Thoracic aorta (tissue), 2 donors: ENCODE data around the gene FXYD4. TPM values are rescaled to one million over a fixed set of nuclear protein-coding genes. Genes with fewer than 3 reads are reported as not detected.

Source experiments
- ATAC-seq: fragments of 150-250 bp; one replicate; pipeline ENCODE4 v1.8.0; 2017; ENCODE audit warnings: low read depth; ENCODE audit not compliant: insufficient number of reproducible peaks, low FRiP score
- DNase-seq: peaks from one replicate; pipeline ENCODE4 v3.0.0-alpha.2; 2020; ENCODE audit warnings: low spot score
- H3K27ac ChIP-seq, 2 donors: fragments of 200-600 bp; sonication (generic); 1 replicate in 1 of 2; 2 replicates in 1 of 2; pipeline ENCODE4 v1.5.1; 2016; ENCODE audit warnings: mild to moderate bottlenecking in 2 of 2, moderate library complexity in 2 of 2
- H3K27me3 ChIP-seq: fragments of 200-600 bp; sonication (generic); replicated peaks from 2 replicates; pipeline ENCODE4 v1.6.0; 2016; ENCODE audit warnings: mild to moderate bottlenecking; ENCODE audit not compliant: insufficient read depth
- H3K36me3 ChIP-seq: fragments of 200-600 bp; sonication (generic); one replicate; pipeline ENCODE4 v1.5.1; 2016
- H3K4me1 ChIP-seq, 2 donors: fragments of 200-600 bp; sonication (generic); 1 replicate in 1 of 2; 2 replicates in 1 of 2; pipeline versions ENCODE4 v1.5.1 to v1.6.0; 2016; ENCODE audit warnings: low read depth in 2 of 2, mild to moderate bottlenecking in 1 of 2; ENCODE audit not compliant: control insufficient read depth in 1 of 2
- H3K4me3 ChIP-seq: fragments of 200-600 bp; sonication (generic); 2 replicates; pipeline ENCODE4 v1.5.1; 2016; ENCODE audit warnings: mild to moderate bottlenecking
- H3K9me3 ChIP-seq: fragments of 200-600 bp; sonication (generic); 2 replicates; pipeline ENCODE4 v1.5.1; 2016
- total RNA-seq, 2 donors: library from RNA; depleted of rRNA; stranded (reverse); fragments of >200 nt; gene quantifications; one replicate each; pipeline versions ENCODE4 v1.1.0 to v1.2.3, GENCODE V29; 2016
- TF ChIP-seq, protein P1 (sequence below): fragments of 200-600 bp; sonication (generic); IDR thresholded peaks from one replicate; pipeline ENCODE4 v1.5.1; 2019; ENCODE audit warnings: antibody characterized with exemption

The FXYD4 gene
- total RNA-seq, 2 donors from 2014 or later: not detected

DNA sequence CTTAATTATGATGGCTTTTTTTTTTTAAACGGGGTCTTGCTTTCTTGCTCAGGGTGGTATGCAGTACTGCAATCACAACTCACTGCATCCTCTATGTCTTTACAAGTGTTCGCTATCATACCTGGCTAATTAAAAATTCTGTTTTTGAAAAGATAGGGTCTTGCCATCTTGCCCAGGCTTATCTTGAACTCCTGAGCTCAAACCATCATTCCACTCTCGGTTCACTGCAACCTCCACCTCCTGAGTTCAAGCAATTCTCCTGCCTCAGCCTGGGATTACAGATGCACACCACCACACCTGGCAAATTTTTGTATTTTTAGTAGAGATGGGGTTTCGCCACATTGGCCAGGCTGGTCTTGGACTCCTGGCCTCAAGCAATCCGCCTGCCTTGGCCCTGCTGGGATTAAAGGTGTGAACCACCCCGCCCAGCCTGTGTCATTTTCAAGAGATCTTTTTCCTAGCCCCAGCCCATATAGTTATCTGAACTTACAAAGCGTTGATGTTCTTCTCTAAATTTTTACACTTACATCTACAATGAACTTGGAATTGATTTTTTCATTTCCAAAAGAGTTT is 31.5 kb downstream of the FXYD4 start:
- Histone ChIP-seq H3K27ac (no peak overlapping the region), H3K4me1 (peaks cover 48 to 78% of the 10 kb centered on the region in 2 donors), H3K9me3 (no peaks in the 10 kb centered on the region), H3K27me3 (no peaks in the 10 kb centered on the region), H3K36me3 (no peaks in the 10 kb centered on the region), H3K4me3 (no peak overlapping the region)
- no peak for DNase-seq
- no peak for ATAC-seq
- TF ChIP-seq, protein P1, sequence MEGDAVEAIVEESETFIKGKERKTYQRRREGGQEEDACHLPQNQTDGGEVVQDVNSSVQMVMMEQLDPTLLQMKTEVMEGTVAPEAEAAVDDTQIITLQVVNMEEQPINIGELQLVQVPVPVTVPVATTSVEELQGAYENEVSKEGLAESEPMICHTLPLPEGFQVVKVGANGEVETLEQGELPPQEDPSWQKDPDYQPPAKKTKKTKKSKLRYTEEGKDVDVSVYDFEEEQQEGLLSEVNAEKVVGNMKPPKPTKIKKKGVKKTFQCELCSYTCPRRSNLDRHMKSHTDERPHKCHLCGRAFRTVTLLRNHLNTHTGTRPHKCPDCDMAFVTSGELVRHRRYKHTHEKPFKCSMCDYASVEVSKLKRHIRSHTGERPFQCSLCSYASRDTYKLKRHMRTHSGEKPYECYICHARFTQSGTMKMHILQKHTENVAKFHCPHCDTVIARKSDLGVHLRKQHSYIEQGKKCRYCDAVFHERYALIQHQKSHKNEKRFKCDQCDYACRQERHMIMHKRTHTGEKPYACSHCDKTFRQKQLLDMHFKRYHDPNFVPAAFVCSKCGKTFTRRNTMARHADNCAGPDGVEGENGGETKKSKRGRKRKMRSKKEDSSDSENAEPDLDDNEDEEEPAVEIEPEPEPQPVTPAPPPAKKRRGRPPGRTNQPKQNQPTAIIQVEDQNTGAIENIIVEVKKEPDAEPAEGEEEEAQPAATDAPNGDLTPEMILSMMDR: no peak

DNA sequence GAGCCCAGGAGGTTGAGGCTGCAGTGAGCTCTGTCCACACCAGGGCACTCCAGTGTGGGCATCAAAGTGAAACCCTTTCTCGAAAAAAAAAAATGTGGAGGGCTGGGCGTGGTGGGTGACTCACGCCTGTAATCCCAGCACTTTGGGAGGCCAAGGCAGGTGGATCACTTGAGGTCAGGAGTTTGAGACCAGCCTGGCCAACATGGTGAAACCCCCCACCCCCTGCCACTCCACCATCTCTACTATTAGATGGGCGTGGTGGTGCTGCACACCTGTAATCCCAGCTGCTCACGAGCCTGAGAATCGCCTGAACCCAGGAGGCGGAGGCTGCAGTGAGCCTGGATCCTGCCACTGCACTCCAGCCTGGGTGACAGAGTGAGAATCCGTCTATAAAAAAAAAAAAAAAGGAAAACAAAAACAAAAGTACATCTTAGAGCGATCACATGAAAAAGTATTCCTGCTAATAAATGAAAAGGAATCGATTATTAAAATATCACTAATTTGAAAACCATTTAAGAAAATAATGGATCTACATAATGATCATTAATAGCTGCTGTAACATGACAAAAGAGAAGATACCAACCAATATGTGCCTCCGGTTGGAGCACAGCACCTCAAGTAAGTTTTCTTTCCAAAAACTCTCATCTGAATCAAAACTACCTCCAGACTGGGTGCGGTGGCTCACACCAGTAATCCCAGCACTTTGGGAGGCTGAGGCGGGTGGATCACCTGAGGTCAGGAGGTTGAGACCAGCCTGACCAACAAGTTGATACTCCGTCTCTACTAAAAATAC is 32.7 kb downstream of the FXYD4 start:
- no peaks in the 10 kb centered on the region for H3K27me3 ChIP-seq
- H3K27ac ChIP-seq: no peak overlapping the region
- TF ChIP-seq, protein P1: no peak

DNA sequence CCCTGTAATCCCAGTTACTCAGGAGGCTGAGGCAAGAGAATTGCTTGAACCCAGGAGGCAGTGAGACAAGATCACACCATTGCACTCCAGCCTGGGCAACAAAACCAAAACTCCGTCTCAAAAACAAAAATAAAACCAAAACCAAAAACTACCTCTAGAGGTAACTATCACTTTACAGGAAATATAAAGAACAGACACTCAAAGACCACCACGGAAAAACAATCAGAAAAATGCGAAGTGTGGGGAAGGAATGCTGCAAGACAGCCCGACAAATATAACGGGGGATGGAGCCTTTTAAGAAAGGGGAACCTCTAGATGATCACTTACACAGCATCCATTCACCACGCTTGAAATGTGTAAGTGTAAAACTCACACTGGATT is 33.3 kb downstream of the FXYD4 start:
- DNase-seq (no peak), ATAC-seq (no peak)
- Histone ChIP-seq H3K4me1 (peaks cover 39 to 64% of the 10 kb centered on the region in 2 donors), H3K36me3 (no peaks in the 10 kb centered on the region), H3K27ac (no peak overlapping the region), H3K27me3 (no peaks in the 10 kb centered on the region), H3K9me3 (no peaks in the 10 kb centered on the region), H3K4me3 (peak overlapping the region; percentile 18)
- TF ChIP-seq, protein P1: no peak

More for the DNA sequence above, 32.7 kb downstream of the FXYD4 start:
- H3K36me3 ChIP-seq: no peaks in the 10 kb centered on the region
- peaks cover 42 to 66% of the 10 kb centered on the region in 2 donors for H3K4me1 ChIP-seq
- peak overlapping the region; percentile 18 for H3K4me3 ChIP-seq
- H3K9me3 ChIP-seq: no peaks in the 10 kb centered on the region
- no peak for DNase-seq
- no peak for ATAC-seq

DNA sequence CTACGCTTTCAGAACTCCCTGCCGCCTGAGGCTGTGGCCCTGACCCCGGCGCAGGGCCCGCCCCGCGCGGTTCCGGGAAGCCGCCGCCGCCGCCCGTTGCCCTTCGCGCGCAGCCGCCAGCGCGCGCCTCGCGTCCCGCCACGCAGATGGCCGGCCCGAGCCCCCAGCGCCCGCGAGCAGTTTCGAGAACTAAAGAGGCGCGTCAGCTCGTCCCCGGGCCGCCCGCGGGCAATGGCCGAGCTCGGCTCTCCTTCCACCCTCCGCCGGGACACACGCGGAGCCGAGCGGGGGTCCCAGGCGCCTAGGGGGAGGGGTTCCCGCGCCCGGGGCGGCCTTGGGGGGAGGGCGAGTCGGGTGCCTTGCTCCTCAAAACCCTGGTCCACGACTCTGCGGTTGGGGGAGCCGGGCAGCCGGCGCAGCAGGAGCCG is 35.7 kb downstream of the FXYD4 start:
- ATAC-seq (no peak), DNase-seq (no peak)
- Histone ChIP-seq H3K9me3 (no peaks in the 10 kb centered on the region), H3K4me1 (peaks cover 31 to 54% of the 10 kb centered on the region in 2 donors), H3K4me3 (peak overlapping the region; percentile 85), H3K27ac (peak overlapping the region; percentile 97 to 99), H3K27me3 (no peaks in the 10 kb centered on the region), H3K36me3 (no peaks in the 10 kb centered on the region)
- TF ChIP-seq, protein P1: no peak

DNA sequence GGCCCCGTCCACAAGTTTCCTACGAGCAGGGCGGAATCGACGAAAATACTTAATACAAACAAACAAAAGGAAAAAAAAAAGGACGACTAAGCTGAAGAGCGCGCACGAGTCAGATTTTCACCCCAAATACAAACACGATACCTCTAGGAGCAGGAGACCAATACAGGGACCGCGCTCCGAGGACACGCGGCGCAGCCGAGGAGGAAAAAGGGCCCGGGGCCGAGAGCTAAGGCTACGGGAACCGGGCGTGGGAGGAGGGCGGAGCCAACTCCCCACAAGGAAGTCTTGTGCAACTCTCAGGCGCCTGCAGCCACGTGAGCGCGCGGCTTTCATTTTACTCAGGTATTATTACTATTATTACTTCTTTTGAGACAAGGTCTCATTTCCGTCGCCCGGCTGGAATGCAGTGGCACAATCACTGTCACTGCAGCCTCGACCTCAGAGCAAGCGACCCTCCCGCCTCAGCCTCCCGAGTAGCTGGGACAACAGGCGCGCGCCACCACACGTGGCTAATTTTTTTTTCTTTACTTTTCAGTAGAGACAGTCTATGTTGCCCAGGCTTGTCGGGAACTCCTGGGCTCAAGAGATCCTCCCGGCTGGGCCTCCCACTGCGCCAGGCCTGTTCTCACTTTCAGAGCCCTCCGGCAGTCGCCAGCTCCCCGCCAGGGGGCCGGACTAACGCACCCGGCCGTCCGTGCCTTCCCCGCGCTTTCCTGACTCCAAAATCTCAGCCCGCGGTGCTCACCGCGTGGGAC is 36.3 kb downstream of the FXYD4 start:
- no peaks in the 10 kb centered on the region for H3K36me3 ChIP-seq
- H3K9me3 ChIP-seq: no peaks in the 10 kb centered on the region
- no peaks in the 10 kb centered on the region for H3K27me3 ChIP-seq
- H3K4me3 ChIP-seq: peak overlapping the region; percentile 85
- ATAC-seq (peak; percentile 64), DNase-seq (peak; percentile 82)
- H3K4me1 ChIP-seq: peaks cover 26 to 48% of the 10 kb centered on the region in 2 donors
- peak overlapping the region; percentile 97 to 99 for H3K27ac ChIP-seq
- TF ChIP-seq, protein P1: peak; percentile 49
